ENCODE data around the gene EYS.
"Not testable (repeated sequence)": the region's sequence is repeated elsewhere in the genome, so short reads cannot be mapped to it uniquely, and the experiment has no call there.

EYS gene

GRCh38 chr6:65452333-65452732, 254.7 kb downstream of the EYS start:
- DNase-seq (ENCODE audit: low spot score): no peak

GRCh38 chr6:65450451-65450850, 256.6 kb downstream of the EYS start:
- DNase-seq (ENCODE audit: low spot score): no peak

GRCh38 chr6:65449926-65450325, 257.1 kb downstream of the EYS start:
- DNase-seq (ENCODE audit: low spot score): no peak

- no peak for DNase-seq (ENCODE audit: low spot score)
Observed at GRCh38 chr6:65448866-65449265, 258.2 kb downstream of the EYS start.

- DNase-seq (ENCODE audit: low spot score): no peak
Observed at GRCh38 chr6:65436281-65436680, 270.7 kb downstream of the EYS start.

- DNase-seq (ENCODE audit: low spot score): no peak
Observed at GRCh38 chr6:65416621-65417020, 290.4 kb downstream of the EYS start.

GRCh38 chr6:65410309-65410708, 296.7 kb downstream of the EYS start:
- DNase-seq (ENCODE audit: low spot score): no peak

- DNase-seq (ENCODE audit: low spot score): no peak
Observed at GRCh38 chr6:65402564-65402963, 304.5 kb downstream of the EYS start.

- no peak for DNase-seq (ENCODE audit: low spot score)
Observed at GRCh38 chr6:65399355-65400084, 307.5 kb downstream of the EYS start.

- DNase-seq (ENCODE audit: low spot score): no peak
Observed at GRCh38 chr6:65398851-65399250, 308.2 kb downstream of the EYS start.

GRCh38 chr6:65350530-65350929, 356.5 kb downstream of the EYS start:
- no peak for DNase-seq (ENCODE audit: low spot score)

- not testable (repeated sequence) for DNase-seq (ENCODE audit: low spot score)
Observed at GRCh38 chr6:65302655-65303054, 404.4 kb downstream of the EYS start.

- no peak for DNase-seq (ENCODE audit: low spot score)
Observed at GRCh38 chr6:65299236-65299635, 407.8 kb downstream of the EYS start.

- DNase-seq (ENCODE audit: low spot score): no peak
Observed at GRCh38 chr6:65295812-65296211, 411.2 kb downstream of the EYS start.

- DNase-seq (ENCODE audit: low spot score): no peak
Observed at GRCh38 chr6:65289491-65289890, 417.5 kb downstream of the EYS start.

GRCh38 chr6:65285275-65285674, 421.8 kb downstream of the EYS start:
- DNase-seq (ENCODE audit: low spot score): no peak

GRCh38 chr6:65280060-65280459, 427.0 kb downstream of the EYS start:
- DNase-seq (ENCODE audit: low spot score): no peak

GRCh38 chr6:65262241-65262640, 444.8 kb downstream of the EYS start:
- DNase-seq (ENCODE audit: low spot score): no peak

- no peak for DNase-seq (ENCODE audit: low spot score)
Observed at GRCh38 chr6:65259982-65260381, 447.0 kb downstream of the EYS start.

- no peak for DNase-seq (ENCODE audit: low spot score)
Observed at GRCh38 chr6:65259059-65259458, 448.0 kb downstream of the EYS start.

- DNase-seq (ENCODE audit: low spot score): no peak
Observed at GRCh38 chr6:65253041-65253440, 454.0 kb downstream of the EYS start.

- no peak for DNase-seq (ENCODE audit: low spot score)
Observed at GRCh38 chr6:65248101-65248610, 458.9 kb downstream of the EYS start.

GRCh38 chr6:65231616-65232015, 475.4 kb downstream of the EYS start:
- DNase-seq (ENCODE audit: low spot score): no peak

- DNase-seq (ENCODE audit: low spot score): no peak
Observed at GRCh38 chr6:65229825-65230224, 477.2 kb downstream of the EYS start.

Data from AG08395 (cell line).